Fibroblast of mammary gland (primary cell): ENCODE results near the gene PGAP1.
A peak's percentile ranks its signal among the peaks of the same experiment; 100 is the strongest.

Experiments
- DNase-seq: peaks from one replicate; pipeline ENCODE4 v3.0.0-alpha.2; 2010; ENCODE audit warnings: low read depth
- H3K4me3 ChIP-seq: 2 replicates; pipeline ENCODE4 v1.5.1; 2011; ENCODE audit warnings: low read depth, mild to moderate bottlenecking, low read length, moderate library complexity; ENCODE audit not compliant: control insufficient read depth
- CTCF ChIP-seq: conservative IDR thresholded peaks from 2 replicates; pipeline ENCODE4 v1.5.1; 2011; ENCODE audit warnings: low read depth, low read length, inconsistent platforms; ENCODE audit not compliant: control insufficient read depth, insufficient read depth

Gene PGAP1

DNA sequence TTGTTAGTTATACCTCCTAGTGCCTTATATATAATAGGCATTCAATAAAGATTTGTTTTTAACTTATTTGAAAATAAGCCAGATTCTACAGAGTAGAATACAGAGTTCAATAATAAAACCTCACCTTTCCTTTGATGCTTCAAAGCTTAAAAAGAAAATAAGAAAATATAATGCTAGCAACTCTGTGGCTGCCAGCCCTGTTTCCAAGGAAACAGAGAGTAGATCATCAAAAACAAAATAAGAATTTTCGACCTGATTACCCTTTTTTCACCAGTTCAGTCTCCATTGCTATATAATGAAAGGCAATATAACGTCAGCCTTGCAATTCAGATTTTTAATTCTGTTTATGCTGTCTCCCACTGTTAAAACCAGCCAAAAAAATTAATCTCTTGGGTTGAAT is 8.9 kb upstream of the PGAP1 start:
- DNase-seq = no peak
- no peak for TF ChIP-seq CTCF
- no peak overlapping the region for H3K4me3 ChIP-seq

DNA sequence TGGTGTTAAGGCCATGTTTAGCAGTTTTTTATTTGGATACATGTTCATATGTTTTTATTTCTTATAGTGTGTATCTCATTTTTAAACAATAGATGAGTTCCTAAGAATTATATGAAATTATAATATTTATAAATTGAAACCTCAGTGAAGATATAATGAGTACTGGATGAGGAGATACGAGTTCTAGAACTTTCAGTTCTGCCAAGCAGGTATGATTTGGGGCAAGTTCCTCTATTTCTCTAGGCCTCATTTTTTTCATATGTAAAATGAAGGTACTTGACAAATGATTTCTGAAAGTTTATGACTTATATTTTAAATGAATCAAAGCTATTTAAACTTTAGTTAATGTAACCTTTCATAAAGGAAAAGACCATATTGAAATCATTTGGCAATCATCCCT is 8.2 kb upstream of the PGAP1 start:
- TF ChIP-seq CTCF = no peak
- H3K4me3 ChIP-seq = no peak overlapping the region
- no peak for DNase-seq

GRCh38 chr2:196931555-196931954 is 5.0 kb upstream of the PGAP1 start:
- no peak for TF ChIP-seq CTCF
- no peak for DNase-seq
- no peak overlapping the region for H3K4me3 ChIP-seq

GRCh38 chr2:196927376-196928225 is 1.1 kb upstream of the PGAP1 start:
- DNase-seq = peak; percentile 87
- no peak for TF ChIP-seq CTCF
- H3K4me3 ChIP-seq = peak overlapping the region; percentile 66

DNA sequence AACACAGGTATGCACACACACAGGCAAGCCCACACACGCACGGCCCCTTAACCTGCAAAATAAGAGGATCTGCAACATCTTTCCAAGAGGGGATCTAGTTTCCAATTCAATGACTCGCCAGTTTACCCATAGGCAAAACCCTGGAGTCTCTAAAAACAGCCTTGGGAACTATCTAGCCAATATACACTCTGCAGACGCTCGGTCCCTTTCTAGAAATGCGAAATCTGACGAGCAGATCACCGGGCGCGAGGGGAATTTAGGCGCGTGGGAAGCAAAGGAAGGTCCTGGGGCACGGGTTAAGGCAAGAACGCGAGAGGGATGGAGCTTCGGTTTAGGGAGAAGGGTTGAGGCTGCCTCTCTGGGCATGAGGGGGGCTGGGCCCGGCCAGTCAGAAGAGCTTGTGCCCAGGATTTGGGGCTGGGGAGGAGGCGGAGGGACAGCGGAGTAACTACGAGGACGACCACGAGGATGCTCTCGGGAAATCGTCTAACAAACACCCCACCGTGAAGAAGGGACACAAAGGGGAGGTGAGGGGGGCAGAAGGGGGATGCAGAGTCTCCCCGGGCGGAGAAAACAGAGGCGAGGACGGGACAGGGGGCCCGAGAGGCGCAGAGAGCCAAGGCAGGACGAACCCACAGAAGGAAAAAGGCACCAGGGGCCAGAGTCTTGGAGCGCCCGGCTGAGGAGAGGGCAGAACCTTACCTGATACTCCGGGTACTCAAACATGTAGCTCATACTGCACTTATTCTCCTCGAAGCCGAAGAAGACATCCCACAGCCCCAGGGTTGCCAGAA is 542 bp downstream of the PGAP1 start:
- peak overlapping the region; percentile 91 for H3K4me3 ChIP-seq
- TF ChIP-seq CTCF = no peak
- DNase-seq = peak; percentile 29

DNA sequence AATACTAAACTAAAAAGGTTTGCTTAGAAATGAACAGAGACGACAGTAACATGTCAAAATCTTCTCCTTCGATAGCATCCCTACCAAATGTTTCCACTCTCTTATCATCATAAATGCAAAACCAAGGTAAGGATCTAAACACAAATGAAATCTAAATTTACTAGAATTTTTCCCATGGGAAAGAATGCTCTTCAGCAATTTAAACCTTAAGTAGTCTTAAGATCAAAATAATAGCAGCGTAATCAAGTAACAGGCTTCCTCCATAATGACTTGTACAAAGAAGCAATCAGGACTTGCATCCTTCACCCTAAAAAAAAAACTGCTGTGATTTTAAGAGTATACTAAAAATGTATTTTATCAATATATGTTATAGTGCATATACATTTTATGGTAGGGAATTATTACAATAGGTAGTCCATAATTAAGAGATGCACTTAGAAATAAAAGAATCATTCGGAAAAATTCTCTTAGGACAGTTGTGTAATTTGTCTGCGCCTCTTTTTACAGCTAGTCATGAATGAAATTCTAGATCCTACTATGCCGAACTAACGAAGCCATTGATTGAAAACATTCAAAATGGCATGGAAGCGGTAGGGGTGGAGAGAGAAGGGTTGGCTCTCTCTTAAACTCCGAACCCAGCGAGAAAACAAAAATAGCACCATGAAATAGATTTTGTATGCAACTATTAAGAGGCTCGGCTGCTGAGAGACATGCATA is 1.3 kb downstream of the PGAP1 start:
- TF ChIP-seq CTCF = no peak
- peak overlapping the region; percentile 91 for H3K4me3 ChIP-seq
- DNase-seq = peak; percentile 21
